K562 (cell line): ENCODE data around the gene RYR3.

Source experiments
- TGIF2 ChIP-seq: sonication (generic); formaldehyde crosslinking; IDR thresholded peaks from 2 replicates; pipeline ENCODE4 v1.8.1; 2022; ENCODE audit warnings: mild to moderate bottlenecking, missing genetic modification reagents, moderate library complexity
- YY1 ChIP-seq, 3 experiments: IDR thresholded peaks; 2 replicates each; pipeline ENCODE4 v1.6.1; 2011; ENCODE audit warnings: low read length in 2 of 3, mild to moderate bottlenecking in 2 of 3, moderate library complexity in 2 of 3, borderline replicate concordance in 1 of 3, control low read depth in 1 of 3, low read depth in 1 of 3; ENCODE audit not compliant: insufficient read depth in 3 of 3, insufficient replicate concordance in 2 of 3, control insufficient read depth in 1 of 3, insufficient read length in 1 of 3; ENCODE audit errors: extremely low read depth in 1 of 3

- TF ChIP-seq YY1 (IDR thresholded peaks at IDR 0.05; ENCODE audit: borderline replicate concordance in 1 of 3, control insufficient read depth in 1 of 3, extremely low read depth in 1 of 3, insufficient read depth in 3 of 3, insufficient read length in 1 of 3, insufficient replicate concordance in 2 of 3, low read depth in 1 of 3, low read length in 2 of 3) = no peak
- TF ChIP-seq TGIF2 = no peak
These were observed 395.4 kb downstream of the RYR3 start for GRCh38 chr15:33706173-33706572.
